Fibroblast of lung (primary cell): ENCODE measurements around the gene PCK2.

ENCODE experiments used
- CTCF ChIP-seq, 2 donors: IDR thresholded peaks in 1 of 2; conservative IDR thresholded peaks in 1 of 2; 1 replicate in 1 of 2; 2 replicates in 1 of 2; pipeline ENCODE4 v1.5.1; 2011 to 2012; ENCODE audit warnings: low read length in 2 of 2, control low read depth in 1 of 2, inconsistent platforms in 1 of 2, low read depth in 1 of 2, mild to moderate bottlenecking in 1 of 2
- EZH2 ChIP-seq: IDR thresholded peaks from 2 replicates; pipeline ENCODE4 v1.5.1; 2012; ENCODE audit warnings: low read length, control low read depth, mild to moderate bottlenecking; ENCODE audit errors: missing control alignments

DNA sequence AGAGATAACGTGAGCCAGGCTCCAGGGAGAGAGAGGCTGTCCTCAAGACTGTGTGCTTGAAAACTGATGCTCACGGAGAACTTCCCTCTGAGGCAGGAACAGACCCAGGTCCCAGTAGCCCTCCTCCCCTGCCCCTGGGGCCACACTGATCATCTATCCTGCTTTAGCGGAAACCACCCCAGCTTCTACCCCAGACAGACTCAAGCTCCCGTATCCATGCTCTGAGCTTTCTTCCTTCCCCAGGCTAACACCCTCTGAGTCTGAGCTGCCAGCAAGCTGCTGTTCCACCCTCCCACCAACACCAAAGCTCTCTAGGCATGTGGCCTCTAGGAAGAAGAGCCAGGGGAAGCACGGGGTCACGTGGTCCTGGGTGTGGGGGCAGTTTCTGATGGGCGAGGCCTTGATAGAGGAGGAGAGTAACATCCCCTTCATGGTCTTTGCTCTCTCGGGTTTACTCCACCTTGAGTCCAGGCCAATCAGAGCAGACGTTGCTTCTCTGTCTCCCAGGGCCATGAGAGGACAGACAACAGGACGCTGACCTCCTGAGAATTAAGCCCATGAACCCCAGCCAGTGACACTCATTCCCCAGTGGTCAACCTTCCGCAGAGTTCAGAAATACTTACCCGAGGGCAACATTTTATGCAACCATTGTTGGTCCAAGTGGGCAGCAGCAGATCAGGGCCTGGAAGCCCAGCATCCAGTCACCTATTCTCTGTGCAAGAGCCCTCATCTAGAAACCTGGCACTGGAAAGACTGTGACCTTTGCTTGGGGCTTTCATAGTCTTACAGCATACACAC, 1.4 kb downstream of the PCK2 start:
- no peak for TF ChIP-seq CTCF (conservative IDR thresholded peaks at IDR 0.05 in 1 of 2, IDR thresholded peaks at IDR 0.05 in 1 of 2; ENCODE audit: low read depth in 1 of 2, low read length in 2 of 2)
- no peak for TF ChIP-seq EZH2
